Endodermal cell (in vitro differentiated cells): ENCODE measurements around the gene TPP1. TPM values are rescaled to one million over a fixed set of nuclear protein-coding genes. Genes with fewer than 3 reads are reported as not detected.

ENCODE experiments used
- DNase-seq: peaks from one replicate; pipeline ENCODE4 v3.0.0-alpha.2; 2017
- H3K27ac ChIP-seq: 2 replicates; pipeline ENCODE4 v1.5.1; 2013; ENCODE audit warnings: mild to moderate bottlenecking, low read depth, low read length, moderate library complexity
- H3K27me3 ChIP-seq: 2 replicates; pipeline ENCODE4 v1.6.1; 2013; ENCODE audit warnings: mild to moderate bottlenecking, low read length, moderate library complexity; ENCODE audit not compliant: insufficient read depth, control insufficient read depth, poor library complexity, severe bottlenecking
- H3K36me3 ChIP-seq: 2 replicates; pipeline ENCODE4 v1.7.0; 2013; ENCODE audit warnings: mild to moderate bottlenecking, low read length, moderate library complexity; ENCODE audit not compliant: control insufficient read depth, insufficient read depth
- H3K4me1 ChIP-seq: one replicate; pipeline ENCODE4 v1.7.0; 2013; ENCODE audit warnings: low read length; ENCODE audit not compliant: control insufficient read depth, insufficient read depth
- H3K4me3 ChIP-seq: 2 replicates; pipeline ENCODE4 v1.5.1; 2013; ENCODE audit warnings: mild to moderate bottlenecking, low read length, moderate library complexity
- H3K9ac ChIP-seq: 2 replicates; pipeline ENCODE4 v1.6.1; 2013; ENCODE audit warnings: mild to moderate bottlenecking, low read length, moderate library complexity; ENCODE audit not compliant: poor library complexity, severe bottlenecking; ENCODE audit errors: extremely low read depth
- H3K9me3 ChIP-seq: 2 replicates; pipeline ENCODE4 v1.6.1; 2013; ENCODE audit warnings: mild to moderate bottlenecking, low read length, moderate library complexity; ENCODE audit not compliant: control insufficient read depth
- H3K27ac Mint-ChIP-seq: 2 replicates; pipeline ENCODE4 v1.8.0; 2020; ENCODE audit warnings: mixed read lengths
- H3K27me3 Mint-ChIP-seq: 2 replicates; pipeline ENCODE4 v1.8.0; 2021; ENCODE audit warnings: mild to moderate bottlenecking, mixed read lengths; ENCODE audit not compliant: insufficient read depth
- H3K36me3 Mint-ChIP-seq: 2 replicates; pipeline ENCODE4 v1.8.0; 2020; ENCODE audit warnings: low read depth, mixed read lengths
- H3K4me1 Mint-ChIP-seq: 2 replicates; pipeline ENCODE4 v1.8.0; 2020; ENCODE audit warnings: mixed read lengths
- H3K4me3 Mint-ChIP-seq: 2 replicates; pipeline ENCODE4 v1.8.0; 2020; ENCODE audit warnings: mild to moderate bottlenecking, moderate library complexity, mixed read lengths
- H3K9me3 Mint-ChIP-seq: 2 replicates; pipeline ENCODE4 v1.8.0; 2020; ENCODE audit warnings: mild to moderate bottlenecking, mixed read lengths
- WGBS, 2 experiments: methylation state at CpG; one replicate each; pipeline versions ENCODE4 v1.1.5 to v1.1.7; 2013; ENCODE audit warnings: missing lambda C conversion rate in 2 of 2, mixed read lengths in 1 of 2; ENCODE audit not compliant: insufficient coverage in 1 of 2, insufficient read length in 1 of 2; 5-methylcytosine and 5-hydroxymethylcytosine counted together
- total RNA-seq, 2 donors: library from RNA; stranded (reverse); fragmentation: NEBNext Ultra II Directional in 1 of 2; extraction: Animal tissue kit (Norgen Biotek cat#: 25700) in 1 of 2; gene quantifications; 2 replicates in 1 of 2; 3 replicates in 1 of 2; pipeline ENCODE4 v1.2.1, GENCODE V29; 2021
- TF ChIP-seq, protein P1 (sequence below): fragments of 200-600 bp; sonication (generic); conservative IDR thresholded peaks from 2 replicates; pipeline ENCODE4 v1.5.0; 2021; ENCODE audit warnings: antibody characterized with exemption, mild to moderate bottlenecking

Gene TPP1
- total RNA-seq, 2 donors from 2014 or later, result 68.3 to 71.0 TPM

DNA sequence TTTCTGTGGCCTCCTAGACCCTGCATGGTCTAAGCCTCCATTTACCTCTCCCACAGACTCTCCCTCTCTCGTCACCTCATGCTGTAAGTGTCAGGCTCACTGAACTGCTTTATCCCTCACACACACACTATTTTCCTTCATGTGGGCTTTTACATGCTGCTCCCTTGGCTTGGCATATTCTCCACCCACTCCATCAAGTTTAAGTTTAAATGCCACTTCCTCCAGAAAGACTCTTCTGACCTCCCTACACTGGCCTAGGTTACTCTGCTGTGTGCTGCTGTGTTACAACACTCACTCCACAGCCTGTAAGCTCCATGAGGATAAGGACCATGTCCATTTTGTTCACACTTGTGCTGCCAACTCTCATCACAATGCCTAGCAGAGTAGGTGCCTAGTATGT, 33.9 kb upstream of the TPP1 start:
- no peak for DNase-seq
- TF ChIP-seq, protein P1, sequence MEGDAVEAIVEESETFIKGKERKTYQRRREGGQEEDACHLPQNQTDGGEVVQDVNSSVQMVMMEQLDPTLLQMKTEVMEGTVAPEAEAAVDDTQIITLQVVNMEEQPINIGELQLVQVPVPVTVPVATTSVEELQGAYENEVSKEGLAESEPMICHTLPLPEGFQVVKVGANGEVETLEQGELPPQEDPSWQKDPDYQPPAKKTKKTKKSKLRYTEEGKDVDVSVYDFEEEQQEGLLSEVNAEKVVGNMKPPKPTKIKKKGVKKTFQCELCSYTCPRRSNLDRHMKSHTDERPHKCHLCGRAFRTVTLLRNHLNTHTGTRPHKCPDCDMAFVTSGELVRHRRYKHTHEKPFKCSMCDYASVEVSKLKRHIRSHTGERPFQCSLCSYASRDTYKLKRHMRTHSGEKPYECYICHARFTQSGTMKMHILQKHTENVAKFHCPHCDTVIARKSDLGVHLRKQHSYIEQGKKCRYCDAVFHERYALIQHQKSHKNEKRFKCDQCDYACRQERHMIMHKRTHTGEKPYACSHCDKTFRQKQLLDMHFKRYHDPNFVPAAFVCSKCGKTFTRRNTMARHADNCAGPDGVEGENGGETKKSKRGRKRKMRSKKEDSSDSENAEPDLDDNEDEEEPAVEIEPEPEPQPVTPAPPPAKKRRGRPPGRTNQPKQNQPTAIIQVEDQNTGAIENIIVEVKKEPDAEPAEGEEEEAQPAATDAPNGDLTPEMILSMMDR, result no peak
- no peak overlapping the region for H3K4me3 Mint-ChIP-seq
- peaks cover 19% of the 10 kb centered on the region for H3K27me3 Mint-ChIP-seq
- Histone ChIP-seq H3K27me3 (peaks cover 17% of the 10 kb centered on the region), H3K27ac (no peak overlapping the region), H3K36me3 (no peaks in the 10 kb centered on the region), H3K9ac (no peak overlapping the region), H3K9me3 (no peaks in the 10 kb centered on the region), H3K4me1 (no peaks in the 10 kb centered on the region), H3K4me3 (no peak overlapping the region)
- H3K9me3 Mint-ChIP-seq, result no peaks in the 10 kb centered on the region
- WGBS, 2 experiments, result 100% methylated on average over 1 of the region's 1 CpG
- H3K27ac Mint-ChIP-seq, result no peak overlapping the region
- H3K36me3 Mint-ChIP-seq, result no peaks in the 10 kb centered on the region
- no peaks in the 10 kb centered on the region for H3K4me1 Mint-ChIP-seq

DNA sequence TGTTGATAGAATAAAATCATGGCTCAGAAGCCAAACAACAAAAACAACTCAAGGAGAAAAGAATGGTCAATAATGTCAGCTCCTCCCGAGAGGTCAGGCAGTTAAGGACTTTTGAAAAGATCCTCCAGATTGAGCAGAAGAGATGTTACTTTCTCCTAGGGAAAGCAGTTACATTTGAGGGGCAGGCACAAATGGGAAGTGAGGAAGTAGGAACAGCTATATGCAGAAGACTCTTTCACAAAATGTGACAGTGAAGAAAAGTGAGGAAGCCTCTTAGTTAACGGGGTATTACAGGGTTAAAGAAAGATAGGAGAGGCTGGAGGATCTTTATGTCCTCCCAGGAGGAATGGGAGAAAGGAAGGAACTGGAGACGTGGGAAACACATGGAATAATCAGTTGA, 33.0 kb upstream of the TPP1 start:
- TF ChIP-seq, protein P1, result no peak
- no peak overlapping the region for H3K4me3 Mint-ChIP-seq
- peaks cover 13% of the 10 kb centered on the region for H3K27me3 Mint-ChIP-seq
- no peaks in the 10 kb centered on the region for H3K4me1 Mint-ChIP-seq
- Histone ChIP-seq H3K27ac (no peak overlapping the region), H3K4me1 (no peaks in the 10 kb centered on the region), H3K36me3 (no peaks in the 10 kb centered on the region), H3K9me3 (no peaks in the 10 kb centered on the region), H3K27me3 (peaks cover 13% of the 10 kb centered on the region), H3K4me3 (no peak overlapping the region), H3K9ac (no peak overlapping the region)
- no peak overlapping the region for H3K27ac Mint-ChIP-seq
- DNase-seq, result no peak
- 82 to 87% methylated on average over 3 of the region's 3 CpGs for WGBS, 2 experiments
- H3K9me3 Mint-ChIP-seq, result no peaks in the 10 kb centered on the region
- no peaks in the 10 kb centered on the region for H3K36me3 Mint-ChIP-seq

DNA sequence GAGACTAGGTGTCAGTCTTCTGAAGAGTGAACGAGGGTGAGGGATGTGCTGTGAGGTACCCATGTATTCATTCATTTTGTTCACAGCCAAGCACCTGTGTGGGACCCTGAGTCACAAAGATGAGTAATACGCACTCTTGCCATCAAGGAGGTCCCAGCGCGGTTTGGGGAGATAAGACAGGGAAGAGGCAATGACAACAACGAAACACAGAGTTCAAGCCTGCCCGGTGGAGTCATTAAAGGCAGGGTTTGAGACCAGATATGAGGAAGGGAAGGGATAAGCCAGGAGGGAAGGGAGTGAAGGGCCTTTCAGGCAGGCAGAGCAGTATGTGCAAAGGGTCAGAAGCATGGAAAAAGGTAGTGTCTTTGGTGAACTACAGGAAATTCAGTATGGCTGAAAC, 31.8 kb upstream of the TPP1 start:
- H3K36me3 Mint-ChIP-seq, result no peaks in the 10 kb centered on the region
- Histone ChIP-seq H3K9ac (no peak overlapping the region), H3K4me3 (no peak overlapping the region), H3K27me3 (peaks cover under 1% of the 10 kb centered on the region), H3K36me3 (no peaks in the 10 kb centered on the region), H3K27ac (no peak overlapping the region), H3K9me3 (no peaks in the 10 kb centered on the region), H3K4me1 (no peaks in the 10 kb centered on the region)
- no peaks in the 10 kb centered on the region for H3K4me1 Mint-ChIP-seq
- H3K4me3 Mint-ChIP-seq, result no peak overlapping the region
- H3K27me3 Mint-ChIP-seq, result peaks cover 1% of the 10 kb centered on the region
- H3K9me3 Mint-ChIP-seq, result no peaks in the 10 kb centered on the region
- TF ChIP-seq, protein P1, result no peak
- no peak for DNase-seq
- H3K27ac Mint-ChIP-seq, result no peak overlapping the region
- WGBS, 2 experiments, result 91 to 98% methylated on average over 6 of the region's 6 CpGs
